Measurements from ENCODE around the gene LMAN2.
"Not testable (repeated sequence)": the region's sequence is repeated elsewhere in the genome, so short reads cannot be mapped to it uniquely, and the experiment has no call there.

The LMAN2 gene

GRCh38 chr5:177378884-177379883 is 27.7 kb upstream of the LMAN2 start:
- no peak for DNase-seq (ENCODE audit: low spot score)

GRCh38 chr5:177377851-177378776 is 26.6 kb upstream of the LMAN2 start:
- no peak for DNase-seq (ENCODE audit: low spot score)

GRCh38 chr5:177376107-177376506 is 24.6 kb upstream of the LMAN2 start:
- no peak for DNase-seq (ENCODE audit: low spot score)

GRCh38 chr5:177375516-177375915 is 24.0 kb upstream of the LMAN2 start:
- not testable (repeated sequence) for DNase-seq (ENCODE audit: low spot score)

- no peak for DNase-seq (ENCODE audit: low spot score)
Observed at GRCh38 chr5:177374211-177374610, 22.7 kb upstream of the LMAN2 start.

GRCh38 chr5:177373806-177374205 is 22.3 kb upstream of the LMAN2 start:
- no peak for DNase-seq (ENCODE audit: low spot score)

GRCh38 chr5:177372910-177373309 is 21.4 kb upstream of the LMAN2 start:
- DNase-seq (ENCODE audit: low spot score), result no peak

- DNase-seq (ENCODE audit: low spot score), result no peak
Observed at GRCh38 chr5:177372034-177372896, 20.8 kb upstream of the LMAN2 start.

- DNase-seq (ENCODE audit: low spot score), result no peak
Observed at GRCh38 chr5:177371120-177372033, 19.9 kb upstream of the LMAN2 start.

- no peak for DNase-seq (ENCODE audit: low spot score)
Observed at GRCh38 chr5:177370488-177371119, 19.1 kb upstream of the LMAN2 start.

GRCh38 chr5:177369645-177370440 is 18.4 kb upstream of the LMAN2 start:
- DNase-seq (ENCODE audit: low spot score), result no peak

- no peak for DNase-seq (ENCODE audit: low spot score)
Observed at GRCh38 chr5:177368869-177369644, 17.6 kb upstream of the LMAN2 start.

GRCh38 chr5:177367981-177368868 is 16.8 kb upstream of the LMAN2 start:
- DNase-seq (ENCODE audit: low spot score), result no peak

- DNase-seq (ENCODE audit: low spot score), result no peak
Observed at GRCh38 chr5:177367323-177367848, 15.9 kb upstream of the LMAN2 start.

- DNase-seq (ENCODE audit: low spot score), result no peak
Observed at GRCh38 chr5:177366528-177367322, 15.3 kb upstream of the LMAN2 start.

- no peak for DNase-seq (ENCODE audit: low spot score)
Observed at GRCh38 chr5:177365845-177366527, 14.5 kb upstream of the LMAN2 start.

Measured in pons (tissue), 1 donor.